NCI-H2227 (cell line): ENCODE measurements around the gene MYO7B.

Experiments used
- DNase-seq: peaks from one replicate; lab custom pipeline; 2025; ENCODE audit not compliant: unreplicated experiment; lab: John Stamatoyannopoulos, UW

Gene MYO7B

GRCh38 chr2:127635380-127636237 lies 100.1 kb downstream of the MYO7B start:
- DNase-seq, result no peak

GRCh38 chr2:127636248-127637235 lies 101.1 kb downstream of the MYO7B start:
- no peak for DNase-seq

- DNase-seq, result no peak
These were observed 101.8 kb downstream of the MYO7B start for GRCh38 chr2:127637236-127637630.

- DNase-seq, result no peak
These were observed 102.3 kb downstream of the MYO7B start for GRCh38 chr2:127637725-127638252.

GRCh38 chr2:127638361-127639110 lies 103.1 kb downstream of the MYO7B start:
- DNase-seq, result no peak

- no peak for DNase-seq
These were observed 103.6 kb downstream of the MYO7B start for GRCh38 chr2:127639111-127639474.

GRCh38 chr2:127640082-127641072 lies 104.9 kb downstream of the MYO7B start:
- DNase-seq, result no peak

- no peak for DNase-seq
These were observed 105.7 kb downstream of the MYO7B start for GRCh38 chr2:127641133-127641532.

GRCh38 chr2:127641846-127642507 lies 106.5 kb downstream of the MYO7B start:
- no peak for DNase-seq

GRCh38 chr2:127642706-127643438 lies 107.4 kb downstream of the MYO7B start:
- DNase-seq, result no peak

GRCh38 chr2:127643439-127644065 lies 108.1 kb downstream of the MYO7B start:
- DNase-seq, result no peak

GRCh38 chr2:127644066-127645025 lies 108.9 kb downstream of the MYO7B start:
- DNase-seq, result no peak

GRCh38 chr2:127645026-127645394 lies 109.5 kb downstream of the MYO7B start:
- DNase-seq, result no peak

GRCh38 chr2:127645395-127646291 lies 110.2 kb downstream of the MYO7B start, which contains the start of gene GPR17:
Gene GPR17, plus strand, starts transcription at chr2:127646153. Its CDS starts 4,583 bp downstream, at chr2:127650736.
- DNase-seq, result peak; percentile 29

- DNase-seq, result no peak
These were observed 111.2 kb downstream of the MYO7B start for GRCh38 chr2:127646487-127647241.
